CD4-positive, alpha-beta T cell treated with Interferon gamma for 1 hour (primary cell): ENCODE data around the gene RASGRF2.

Source experiments
- DNase-seq: peaks from one replicate; pipeline ENCODE4 v3.0.0-alpha.2; 2020

Gene RASGRF2

GRCh38 chr5:81142108-81142507 lies 181.9 kb downstream of the RASGRF2 start:
- DNase-seq = no peak

DNA sequence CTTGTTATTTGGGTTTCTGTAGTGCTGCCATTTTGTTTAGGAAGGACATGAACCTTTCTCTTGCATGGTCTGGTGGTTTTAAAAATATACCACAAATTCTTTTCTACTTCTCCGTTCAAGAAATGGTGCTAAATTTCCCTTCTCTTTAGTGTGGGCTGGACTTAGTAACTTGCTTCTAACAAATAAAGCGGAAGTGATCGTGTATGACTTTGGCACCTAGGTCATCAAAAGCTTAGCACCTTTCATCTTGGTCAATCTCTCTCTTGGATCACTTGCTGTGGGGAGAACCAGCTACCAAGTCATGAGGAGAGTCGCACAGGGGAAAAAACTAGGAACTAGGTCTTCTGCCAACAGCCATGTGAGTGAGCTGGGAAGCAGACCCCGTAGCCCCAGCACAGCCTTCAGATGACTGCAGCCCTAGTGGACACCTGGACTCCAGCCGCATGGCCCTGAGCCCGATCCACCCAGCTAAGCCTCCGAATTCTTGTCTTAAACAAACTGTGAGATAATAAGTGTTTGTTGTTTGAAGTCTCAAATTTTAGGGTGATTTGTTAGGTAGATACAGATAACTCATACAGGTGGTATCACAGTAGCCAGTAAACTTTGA lies 185.3 kb downstream of the RASGRF2 start:
- no peak for DNase-seq

DNA sequence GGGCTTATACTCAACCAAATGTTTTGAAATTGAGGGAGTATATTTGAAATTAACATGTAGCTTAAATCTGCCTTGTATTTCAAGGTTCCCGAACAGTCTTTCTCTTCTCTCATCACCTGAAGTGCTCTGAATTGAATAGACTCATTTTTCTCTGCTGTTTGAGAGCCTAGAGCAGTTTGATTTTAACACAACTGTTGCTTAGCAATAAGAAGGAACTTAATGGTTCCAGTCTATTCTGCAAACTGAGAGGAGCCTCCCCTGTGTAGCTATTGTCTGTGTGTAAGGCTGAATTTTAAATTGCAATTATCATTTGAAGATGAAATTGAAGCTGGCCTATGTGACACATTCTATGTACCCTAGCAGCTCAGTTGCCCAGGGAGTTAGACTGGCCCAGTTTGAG lies 185.9 kb downstream of the RASGRF2 start:
- no peak for DNase-seq

- DNase-seq = no peak
Measured at GRCh38 chr5:81147011-81147885, 187.1 kb downstream of the RASGRF2 start.

DNA sequence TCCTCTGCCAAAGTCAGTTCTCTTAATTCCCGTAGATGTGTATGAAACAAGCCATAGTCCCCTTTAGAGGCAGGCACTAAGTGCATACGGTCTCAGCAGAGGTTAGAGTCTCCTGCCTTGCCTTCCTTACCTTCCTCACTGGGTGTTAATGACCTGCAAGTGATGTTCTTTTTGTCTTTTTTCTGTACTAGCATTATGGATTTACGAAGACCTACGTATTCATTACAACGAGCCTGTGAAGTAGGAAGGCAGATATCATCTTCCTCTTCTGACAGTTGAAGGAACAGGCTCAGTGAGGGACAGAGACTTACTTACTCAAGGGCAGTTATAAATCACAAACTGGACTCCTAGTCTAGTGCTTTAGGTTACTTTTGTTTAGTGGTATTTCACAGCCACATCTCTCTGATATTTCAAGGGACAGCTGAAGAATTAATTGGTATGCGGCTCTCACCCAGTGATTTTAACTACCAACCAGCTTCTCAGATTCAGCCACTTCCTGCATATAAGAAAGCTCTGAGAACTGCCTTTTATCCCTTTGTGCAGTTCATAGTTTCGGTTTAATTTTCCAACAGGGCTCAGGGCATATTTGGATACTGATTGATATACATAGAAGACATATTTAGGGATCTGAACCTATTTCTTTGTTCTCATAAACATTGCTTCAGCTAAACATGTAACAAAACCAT lies 187.9 kb downstream of the RASGRF2 start:
- no peak for DNase-seq

DNA sequence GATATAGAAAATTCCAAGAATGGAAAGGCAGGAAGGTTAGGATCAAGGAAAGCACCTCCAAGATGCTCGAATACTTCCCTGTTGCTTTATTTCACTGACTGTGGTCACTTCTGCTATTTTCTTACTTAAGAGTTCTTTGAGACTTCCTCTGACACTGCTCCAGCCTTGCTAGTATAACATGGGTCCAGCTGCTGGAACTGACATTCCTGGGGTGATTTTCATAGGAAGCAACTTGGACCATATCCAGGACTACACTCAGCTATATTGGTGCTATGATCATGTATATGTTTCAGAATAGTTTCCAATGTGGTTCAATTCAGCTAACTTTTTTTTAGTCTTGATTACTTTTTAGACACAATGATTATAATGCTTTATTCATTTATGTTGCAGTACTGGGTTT lies 191.4 kb downstream of the RASGRF2 start:
- DNase-seq = no peak

DNA sequence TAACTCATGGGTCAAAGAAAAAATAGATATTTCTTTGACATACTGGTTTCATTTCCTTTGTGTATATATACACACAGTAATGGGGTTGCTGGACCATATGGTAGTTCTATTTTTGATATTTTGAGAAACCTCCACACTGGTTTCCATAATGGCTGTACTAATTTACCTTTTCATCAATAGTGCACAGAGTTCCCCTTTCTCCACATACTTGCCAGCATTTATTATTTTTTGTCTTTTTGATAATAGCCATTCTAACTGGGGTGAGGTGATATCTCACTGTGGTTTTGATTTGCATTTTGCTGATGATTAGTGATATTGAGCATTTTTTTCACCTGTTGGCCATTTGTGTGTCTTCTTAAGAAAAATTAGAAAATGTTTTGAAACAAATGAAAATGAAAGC lies 194.6 kb downstream of the RASGRF2 start:
- DNase-seq = no peak

DNA sequence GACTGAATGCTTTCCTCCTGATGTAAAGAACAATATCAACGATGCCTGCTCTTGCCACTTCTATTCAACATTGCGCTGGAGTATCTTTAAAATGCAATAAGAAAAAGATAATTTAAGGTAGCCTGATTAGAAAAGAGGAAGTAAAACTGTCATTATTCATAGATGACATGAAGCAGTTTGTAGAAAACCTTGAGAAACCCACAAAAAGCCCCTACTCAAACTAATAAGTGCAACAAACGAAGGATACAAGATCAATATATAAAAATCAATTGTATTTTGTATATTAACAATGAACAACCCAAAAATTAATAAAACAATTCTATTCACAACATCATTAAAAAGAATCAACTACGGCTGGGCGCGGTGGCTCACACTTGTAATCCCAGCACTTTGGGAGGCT lies 196.6 kb downstream of the RASGRF2 start:
- DNase-seq = no peak

GRCh38 chr5:81161012-81161601 lies 200.9 kb downstream of the RASGRF2 start:
- no peak for DNase-seq

GRCh38 chr5:81162501-81162900 lies 202.3 kb downstream of the RASGRF2 start:
- no peak for DNase-seq

DNA sequence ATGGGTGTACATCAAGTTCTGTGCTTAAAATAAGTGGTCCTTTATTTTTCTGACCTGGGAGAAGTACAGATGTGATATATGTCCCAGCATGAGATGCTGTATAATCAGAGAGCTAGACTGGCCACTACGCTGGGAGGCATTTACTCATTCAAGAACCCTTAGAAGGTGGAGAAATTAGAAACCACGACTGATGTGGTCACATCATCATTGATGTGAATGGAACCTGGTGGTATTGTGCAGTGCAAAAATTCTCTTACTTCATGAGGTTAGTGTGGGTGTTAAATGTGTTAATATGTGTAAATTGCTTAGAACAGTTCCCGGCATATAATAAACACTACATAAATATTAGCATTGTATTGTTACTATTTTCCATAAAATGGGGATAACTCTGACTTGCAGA lies 203.5 kb downstream of the RASGRF2 start:
- no peak for DNase-seq

GRCh38 chr5:81164476-81164875 lies 204.3 kb downstream of the RASGRF2 start:
- no peak for DNase-seq

DNA sequence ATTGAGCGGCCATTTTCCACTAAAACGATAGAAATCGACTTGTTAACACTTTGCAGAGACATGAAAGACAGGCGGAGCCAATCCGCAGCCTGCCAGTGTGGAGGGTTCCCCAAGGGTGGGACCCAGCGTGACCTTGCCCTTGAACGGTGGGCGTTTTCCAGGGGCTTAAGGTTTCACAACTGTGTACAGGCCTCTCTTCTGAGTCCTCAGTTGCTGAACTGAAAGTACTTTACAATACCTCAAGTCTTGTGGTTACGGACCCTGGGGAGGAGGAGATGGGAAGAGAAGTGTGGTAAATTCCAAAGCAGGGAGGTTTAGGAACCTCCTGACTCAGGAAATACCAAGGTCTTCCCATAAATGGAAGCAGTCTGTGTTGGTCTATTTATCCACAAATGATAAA lies 204.8 kb downstream of the RASGRF2 start:
- DNase-seq = no peak

- DNase-seq = peak; percentile 30
Measured at GRCh38 chr5:81165493-81166119, 205.4 kb downstream of the RASGRF2 start.

GRCh38 chr5:81166430-81166829 lies 206.3 kb downstream of the RASGRF2 start:
- DNase-seq = no peak

- no peak for DNase-seq
Measured at GRCh38 chr5:81167078-81167477, 206.9 kb downstream of the RASGRF2 start.

DNA sequence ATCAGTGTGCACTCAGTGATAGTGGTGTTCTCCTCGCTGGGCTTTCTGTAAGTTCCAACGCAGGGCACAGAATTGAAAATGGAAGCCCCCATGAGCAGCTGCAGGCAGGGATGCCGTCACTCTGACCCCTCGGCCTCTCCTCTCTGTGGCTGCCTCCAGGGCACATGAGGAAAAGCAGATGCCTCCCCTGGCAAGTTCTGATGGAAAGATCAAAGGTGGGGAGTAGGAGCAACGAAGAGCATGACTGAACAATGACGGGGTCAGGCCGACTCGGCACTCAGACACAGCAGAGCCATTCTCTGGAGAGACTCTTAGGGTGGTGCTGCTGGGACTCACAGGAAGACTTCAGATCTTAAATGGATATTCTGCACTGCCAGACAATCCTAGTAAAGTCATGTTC lies 207.4 kb downstream of the RASGRF2 start:
- no peak for DNase-seq

- no peak for DNase-seq
Measured at GRCh38 chr5:81169924-81170323, 209.8 kb downstream of the RASGRF2 start.

- DNase-seq = no peak
Measured at GRCh38 chr5:81171769-81172168, 211.6 kb downstream of the RASGRF2 start.

GRCh38 chr5:81172710-81173109 lies 212.5 kb downstream of the RASGRF2 start:
- no peak for DNase-seq

- no peak for DNase-seq
Measured at GRCh38 chr5:81177061-81177460, 216.9 kb downstream of the RASGRF2 start.

DNA sequence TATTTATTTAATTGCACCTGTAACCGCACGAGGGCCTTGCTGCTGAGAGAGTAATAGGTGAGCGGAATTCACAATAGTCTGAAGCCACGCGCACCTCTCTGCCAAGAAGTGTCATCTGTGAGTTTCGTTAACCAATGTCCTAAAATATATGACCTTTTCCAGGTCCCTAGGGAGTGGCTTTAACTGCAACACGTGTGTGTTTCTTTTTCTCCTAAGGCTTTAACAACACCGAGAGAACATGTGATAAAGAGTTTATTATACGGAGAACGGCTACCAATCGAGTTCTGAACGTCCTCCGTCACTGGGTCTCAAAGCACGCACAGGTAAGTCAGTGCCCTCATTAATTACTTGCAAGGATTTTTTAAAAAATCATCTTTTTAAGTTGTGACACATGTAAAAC lies 219.8 kb downstream of the RASGRF2 start:
- no peak for DNase-seq
